Measurements from ENCODE around the gene MTOR. TPM values are rescaled to one million over a fixed set of nuclear protein-coding genes. Genes with fewer than 3 reads are reported as not detected.

MTOR gene
- total and polyA plus RNA-seq, 8 donors: 6.3 to 42.4 (median 28.6) TPM

DNA sequence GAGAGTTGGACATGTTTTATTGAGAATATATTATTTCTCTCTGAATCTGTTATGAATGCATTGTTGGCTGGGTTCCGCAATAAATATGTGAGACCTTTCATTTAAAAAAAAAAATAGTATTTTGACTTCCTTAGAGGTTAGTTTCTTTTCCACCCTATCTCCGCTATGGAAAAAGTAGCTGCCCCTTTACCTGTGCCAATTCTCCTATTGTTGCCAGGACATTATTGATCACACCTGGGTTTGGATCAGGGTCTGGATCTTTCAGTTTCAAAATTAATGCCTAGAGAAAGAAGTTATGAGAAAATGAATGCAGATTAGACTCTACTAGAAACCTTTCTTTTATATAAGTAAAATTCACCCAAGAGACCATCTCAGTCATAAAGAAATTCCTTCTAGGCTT is 29.1 kb downstream of the MTOR start:
- intact Hi-C loops (cut with DNase I; ENCODE audit: low total_unique reads): no loop called here
- TF ChIP-seq, protein P1, sequence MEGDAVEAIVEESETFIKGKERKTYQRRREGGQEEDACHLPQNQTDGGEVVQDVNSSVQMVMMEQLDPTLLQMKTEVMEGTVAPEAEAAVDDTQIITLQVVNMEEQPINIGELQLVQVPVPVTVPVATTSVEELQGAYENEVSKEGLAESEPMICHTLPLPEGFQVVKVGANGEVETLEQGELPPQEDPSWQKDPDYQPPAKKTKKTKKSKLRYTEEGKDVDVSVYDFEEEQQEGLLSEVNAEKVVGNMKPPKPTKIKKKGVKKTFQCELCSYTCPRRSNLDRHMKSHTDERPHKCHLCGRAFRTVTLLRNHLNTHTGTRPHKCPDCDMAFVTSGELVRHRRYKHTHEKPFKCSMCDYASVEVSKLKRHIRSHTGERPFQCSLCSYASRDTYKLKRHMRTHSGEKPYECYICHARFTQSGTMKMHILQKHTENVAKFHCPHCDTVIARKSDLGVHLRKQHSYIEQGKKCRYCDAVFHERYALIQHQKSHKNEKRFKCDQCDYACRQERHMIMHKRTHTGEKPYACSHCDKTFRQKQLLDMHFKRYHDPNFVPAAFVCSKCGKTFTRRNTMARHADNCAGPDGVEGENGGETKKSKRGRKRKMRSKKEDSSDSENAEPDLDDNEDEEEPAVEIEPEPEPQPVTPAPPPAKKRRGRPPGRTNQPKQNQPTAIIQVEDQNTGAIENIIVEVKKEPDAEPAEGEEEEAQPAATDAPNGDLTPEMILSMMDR (IDR thresholded peaks at IDR 0.05): no peak
- TF ChIP-seq POLR2A (IDR thresholded peaks at IDR 0.05): no peak
- no peak for TF ChIP-seq EP300 (IDR thresholded peaks at IDR 0.05)
- TF ChIP-seq POLR2AphosphoS5 (IDR thresholded peaks at IDR 0.05): no peak
- Histone ChIP-seq H3K4me1 (peaks cover 0 to 14% (median 0%) of the 10 kb centered on the region in 4 donors), H3K27ac (no peak overlapping the region), H3K4me3 (no peak overlapping the region), H3K36me3 (peaks cover 76 to 100% (median 100%) of the 10 kb centered on the region in 4 donors), H3K27me3 (no peaks in the 10 kb centered on the region), H3K9me3 (no peaks in the 10 kb centered on the region)
- 95 to 99% (median 99%) methylated on average over 2 of the region's 2 CpGs for WGBS, 5 donors
- DNase-seq: no peak

DNA sequence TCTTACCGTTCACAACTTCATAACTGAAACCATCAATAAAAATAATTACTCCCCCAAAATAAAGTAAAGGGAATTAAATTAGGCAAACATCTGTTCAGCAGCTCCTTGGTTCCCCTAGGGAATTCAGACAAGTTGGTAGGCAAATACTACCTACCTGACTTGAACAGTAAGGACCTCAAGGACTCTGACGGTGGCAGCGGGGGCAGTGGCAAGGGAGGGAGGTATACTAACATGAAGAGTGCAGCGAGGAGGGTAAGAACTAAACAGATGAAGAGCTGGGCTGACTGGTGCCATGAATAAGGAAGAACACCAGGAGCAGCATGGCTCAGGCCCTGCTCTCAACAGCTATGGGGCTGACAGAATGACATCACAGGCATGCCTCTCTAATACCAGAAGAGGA is 33.1 kb downstream of the MTOR start:
- intact Hi-C loops (cut with DNase I; ENCODE audit: low total_unique reads): no loop called here
- no peak overlapping the region for H3K27ac ChIP-seq
- H3K4me3 ChIP-seq: no peak overlapping the region
- WGBS, 5 donors: 86 to 97% (median 89%) methylated on average over 4 of the region's 4 CpGs
- H3K9me3 ChIP-seq: no peaks in the 10 kb centered on the region
- TF ChIP-seq EP300 (IDR thresholded peaks at IDR 0.05) (no peak), POLR2A (IDR thresholded peaks at IDR 0.05) (no peak), POLR2AphosphoS5 (IDR thresholded peaks at IDR 0.05) (no peak)
- TF ChIP-seq, protein P1 (IDR thresholded peaks at IDR 0.05): no peak
- H3K4me1 ChIP-seq: no peaks in the 10 kb centered on the region
- DNase-seq: no peak
- H3K36me3 ChIP-seq: peaks cover 65 to 99% (median 96%) of the 10 kb centered on the region in 4 donors
- no peaks in the 10 kb centered on the region for H3K27me3 ChIP-seq

DNA sequence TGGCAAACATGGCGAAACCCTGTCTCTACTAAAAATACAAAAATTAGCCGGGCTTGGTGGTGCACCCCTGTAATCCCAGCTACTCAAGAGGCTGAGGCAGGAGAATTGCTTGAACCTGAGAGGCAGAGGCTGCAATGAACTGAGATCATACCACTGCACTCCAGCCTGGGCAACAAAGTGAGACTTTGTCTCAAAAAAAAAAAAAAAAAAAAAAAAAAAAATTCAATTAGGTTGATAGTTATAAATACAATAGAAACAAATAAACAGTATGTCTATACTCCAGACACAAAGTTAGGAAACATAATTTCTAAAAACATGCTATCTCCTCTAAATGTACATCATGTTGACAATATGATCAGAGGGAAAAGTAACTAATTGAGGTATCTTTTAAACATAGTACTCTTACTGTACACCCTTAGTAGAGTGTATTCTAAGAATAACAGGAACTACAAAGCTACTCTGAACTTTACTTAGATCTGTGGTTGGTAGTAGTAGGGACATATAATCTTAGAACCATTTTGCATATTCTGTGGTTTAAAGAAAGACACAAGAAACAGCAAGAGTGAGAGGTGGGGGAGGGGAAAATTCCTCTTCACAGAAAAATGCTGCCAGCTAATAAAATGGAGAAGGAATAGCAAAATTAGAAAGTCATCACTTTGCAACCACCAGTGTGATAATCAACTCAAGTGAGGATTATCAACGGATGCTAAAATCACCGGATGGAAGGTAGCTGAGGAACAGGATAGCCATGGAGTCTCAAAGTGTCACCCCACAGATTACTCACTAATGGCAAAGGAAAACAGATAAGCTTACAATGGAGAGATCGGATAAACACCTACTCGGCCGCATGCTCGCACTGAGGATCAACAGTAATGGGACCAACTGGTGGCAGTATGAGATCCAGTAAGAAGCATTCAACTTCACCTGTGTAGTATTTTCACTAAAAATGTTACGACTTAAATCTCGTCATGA is 35.0 kb downstream of the MTOR start:
- Histone ChIP-seq H3K27me3 (no peaks in the 10 kb centered on the region), H3K4me1 (no peaks in the 10 kb centered on the region), H3K9me3 (no peaks in the 10 kb centered on the region), H3K36me3 (peaks cover 57 to 99% (median 93%) of the 10 kb centered on the region in 4 donors), H3K27ac (no peak overlapping the region), H3K4me3 (no peak overlapping the region)
- intact Hi-C loops (cut with DNase I; ENCODE audit: low total_unique reads): no loop called here
- DNase-seq: no peak
- no peak for TF ChIP-seq EP300 (IDR thresholded peaks at IDR 0.05)
- TF ChIP-seq POLR2AphosphoS5 (IDR thresholded peaks at IDR 0.05): no peak
- TF ChIP-seq, protein P1 (IDR thresholded peaks at IDR 0.05): no peak
- TF ChIP-seq POLR2A (IDR thresholded peaks at IDR 0.05): no peak
- WGBS, 5 donors: 78 to 95% (median 83%) methylated on average over 10 of the region's 10 CpGs

DNA sequence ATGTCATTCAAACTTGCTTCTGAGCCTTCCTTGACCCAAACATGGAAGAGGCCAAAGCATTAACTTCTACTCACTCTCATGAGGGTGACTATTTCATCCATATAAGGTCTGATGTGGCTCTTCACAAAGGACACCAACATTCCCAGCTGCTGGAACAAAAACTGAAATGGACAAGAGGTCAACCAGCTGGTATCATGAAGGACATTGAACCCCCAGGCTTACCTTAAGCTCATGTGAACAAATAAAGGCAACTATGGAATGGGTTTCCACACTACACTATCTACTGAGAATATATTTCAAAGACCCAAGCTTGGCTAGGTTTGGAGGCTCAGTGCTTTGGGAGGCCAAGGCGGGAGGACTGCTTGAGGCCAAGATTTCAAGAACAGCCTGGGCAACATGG is 46.3 kb downstream of the MTOR start:
- TF ChIP-seq POLR2A (IDR thresholded peaks at IDR 0.05) (no peak), POLR2AphosphoS5 (IDR thresholded peaks at IDR 0.05) (no peak), EP300 (IDR thresholded peaks at IDR 0.05) (no peak)
- TF ChIP-seq, protein P1 (IDR thresholded peaks at IDR 0.05): no peak
- Histone ChIP-seq H3K27me3 (no peaks in the 10 kb centered on the region), H3K27ac (no peak overlapping the region), H3K4me3 (no peak overlapping the region), H3K9me3 (no peaks in the 10 kb centered on the region), H3K36me3 (peaks cover 47 to 100% (median 98%) of the 10 kb centered on the region in 4 donors), H3K4me1 (no peaks in the 10 kb centered on the region)
- intact Hi-C loops (cut with DNase I; ENCODE audit: low total_unique reads): no loop called here
- no peak for DNase-seq
- WGBS, 5 donors: 95 to 100% (median 100%) methylated on average over 1 of the region's 1 CpG

All from stomach (tissue), 9 donors.